ENCODE data around the gene WDR46. TPM values are rescaled to one million over a fixed set of nuclear protein-coding genes. Genes with fewer than 3 reads are reported as not detected.

Gene WDR46
- total RNA-seq, 4 donors from 2014 or later: 30.5 to 42.6 (median 35.7) TPM

- no peak for TF ChIP-seq POLR2AphosphoS5 (IDR thresholded peaks at IDR 0.05)
- TF ChIP-seq EP300 (IDR thresholded peaks at IDR 0.05): no peak
- TF ChIP-seq POLR2A (IDR thresholded peaks at IDR 0.05; ENCODE audit: low read depth): no peak
- TF ChIP-seq CTCF (IDR thresholded peaks at IDR 0.05): no peak
- Histone ChIP-seq H3K9me3 (no peaks in the 10 kb centered on the region), H3K27ac (replicated peaks in 1 of 4) (peak overlapping the region; percentile 84 to 95 (median 90)), H3K27me3 (no peaks in the 10 kb centered on the region), H3K4me1 (peaks cover 51 to 85% (median 76%) of the 10 kb centered on the region in 4 donors), H3K4me3 (peak overlapping the region; percentile 59 to 74 (median 66)), H3K36me3 (peaks cover 27 to 40% (median 32%) of the 10 kb centered on the region in 4 donors)
- intact Hi-C loops (cut with DNase I): no loop called here
- 1% methylated on average over 13 of the region's 27 CpGs for WGBS
- DNase-seq (ENCODE audit: extremely low spot score): no peak
Observed at GRCh38 chr6:33317419-33317668, 28.3 kb upstream of the WDR46 start.

GRCh38 chr6:33316603-33317418 lies 27.8 kb upstream of the WDR46 start:
- peaks cover 53 to 85% (median 77%) of the 10 kb centered on the region in 4 donors for H3K4me1 ChIP-seq

GRCh38 chr6:33315793-33316602 lies 27.0 kb upstream of the WDR46 start:
- no peak for DNase-seq (ENCODE audit: extremely low spot score)
- intact Hi-C loops (cut with DNase I): no loop called here
- Histone ChIP-seq H3K4me1 (peaks cover 53 to 85% (median 77%) of the 10 kb centered on the region in 4 donors), H3K9me3 (no peaks in the 10 kb centered on the region), H3K27me3 (no peaks in the 10 kb centered on the region), H3K4me3 (no peak overlapping the region), H3K36me3 (peaks cover 24 to 36% (median 33%) of the 10 kb centered on the region in 4 donors), H3K27ac (replicated peaks in 1 of 4) (peak overlapping the region; percentile 89 to 96 (median 96))
- WGBS: 87% methylated on average over 15 of the region's 17 CpGs
- TF ChIP-seq POLR2AphosphoS5 (IDR thresholded peaks at IDR 0.05) (no peak), CTCF (IDR thresholded peaks at IDR 0.05) (no peak), POLR2A (IDR thresholded peaks at IDR 0.05; ENCODE audit: low read depth) (no peak), EP300 (IDR thresholded peaks at IDR 0.05) (no peak)

More at GRCh38 chr6:33316603-33317418, 27.8 kb upstream of the WDR46 start:
- H3K9me3 ChIP-seq: no peaks in the 10 kb centered on the region
- peaks cover 27 to 40% (median 32%) of the 10 kb centered on the region in 4 donors for H3K36me3 ChIP-seq
- 76% methylated on average over 19 of the region's 19 CpGs for WGBS
- H3K27ac ChIP-seq (replicated peaks in 1 of 4): peak overlapping the region; percentile 84 to 95 (median 90)
- DNase-seq (ENCODE audit: extremely low spot score): no peak
- intact Hi-C loops (cut with DNase I): no loop called here
- no peak for TF ChIP-seq POLR2A (IDR thresholded peaks at IDR 0.05; ENCODE audit: low read depth)
- peak overlapping the region; percentile 59 to 74 (median 66) for H3K4me3 ChIP-seq
- H3K27me3 ChIP-seq: no peaks in the 10 kb centered on the region

GRCh38 chr6:33314943-33315792 lies 26.1 kb upstream of the WDR46 start:
- no peak for DNase-seq (ENCODE audit: extremely low spot score)
- intact Hi-C loops (cut with DNase I): loop anchor here (5.0 kb wide), 1 partner anchor 43 kb away; the partner anchor contains the start of genes RPS18 and VPS52
- Histone ChIP-seq H3K4me3 (peak overlapping the region; percentile 59 to 96 (median 89)), H3K27me3 (no peaks in the 10 kb centered on the region), H3K4me1 (peaks cover 45 to 82% (median 73%) of the 10 kb centered on the region in 4 donors), H3K27ac (replicated peaks in 1 of 4) (peak overlapping the region; percentile 88 to 96 (median 96)), H3K36me3 (peaks cover 16 to 35% (median 33%) of the 10 kb centered on the region in 4 donors), H3K9me3 (no peaks in the 10 kb centered on the region)
- 48% methylated on average over 22 of the region's 47 CpGs for WGBS
- no peak for TF ChIP-seq CTCF (IDR thresholded peaks at IDR 0.05)
- TF ChIP-seq POLR2AphosphoS5 (IDR thresholded peaks at IDR 0.05): peak in 1 of 2 donors; percentile 7
